ENCODE measurements around the gene JARID2. TPM values are rescaled to one million over a fixed set of nuclear protein-coding genes. Genes with fewer than 3 reads are reported as not detected.

Gene JARID2
- total RNA-seq, 1 donor from 2014 or later = 17.9 TPM

DNA sequence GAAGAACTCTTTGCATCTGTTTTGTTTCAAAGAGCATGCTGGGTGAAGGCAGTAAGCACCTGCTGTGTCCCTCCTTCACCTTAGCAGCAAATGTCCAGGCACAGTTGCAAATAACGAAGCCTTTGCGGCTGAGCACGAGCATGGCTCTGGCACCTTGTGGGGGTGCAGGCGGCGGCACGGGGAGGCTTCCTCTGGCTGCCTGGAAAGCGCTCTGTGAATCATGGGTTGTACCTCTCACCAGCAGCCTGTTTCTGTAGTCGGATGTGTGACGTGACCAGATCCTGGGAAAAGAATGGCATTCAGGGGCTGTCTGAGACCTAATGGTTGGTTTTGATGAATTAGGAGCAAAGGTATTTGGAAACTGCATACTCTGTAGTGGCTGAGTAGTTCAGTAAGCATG is 272.2 kb downstream of the JARID2 start:
- H3K9me3 ChIP-seq = no peaks in the 10 kb centered on the region
- TF ChIP-seq POLR2A (IDR thresholded peaks at IDR 0.05) (no peak), POLR2AphosphoS5 (IDR thresholded peaks at IDR 0.05; ENCODE audit: insufficient read depth in 1 of 2, low read depth in 1 of 2) (no peak), CTCF (IDR thresholded peaks at IDR 0.05) (no peak)
- H3K27ac ChIP-seq = no peak overlapping the region
- intact Hi-C loops (cut with DNase I) = no loop called here
- no peak for DNase-seq (ENCODE audit: extremely low spot score in 2 of 2)
- peaks cover 0 to 51% of the 10 kb centered on the region in 2 donors for H3K36me3 ChIP-seq
- H3K4me3 ChIP-seq = no peak overlapping the region
- H3K4me1 ChIP-seq = peaks cover 17% of the 10 kb centered on the region
- H3K27me3 ChIP-seq = no peaks in the 10 kb centered on the region

DNA sequence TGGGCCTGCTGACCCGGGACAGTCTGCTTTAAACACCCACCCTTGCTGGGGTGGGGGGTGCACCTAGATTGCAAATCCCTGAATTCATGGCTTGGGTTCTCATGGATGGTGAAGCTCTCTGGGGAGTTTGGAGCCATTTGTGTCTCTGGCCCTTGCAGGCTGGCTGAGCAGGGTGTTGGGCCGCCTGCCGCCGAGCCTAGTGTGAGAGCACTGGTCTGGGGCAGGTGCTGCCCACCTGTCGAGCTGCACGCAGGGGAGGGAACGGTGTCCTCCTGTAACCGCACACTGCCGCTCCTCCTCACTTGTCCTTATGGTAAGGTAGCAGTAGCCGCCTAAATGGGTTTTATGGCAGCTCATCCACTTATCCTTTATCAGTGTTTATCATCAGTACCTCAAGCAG is 273.0 kb downstream of the JARID2 start:
- Histone ChIP-seq H3K4me3 (no peak overlapping the region), H3K27ac (no peak overlapping the region), H3K27me3 (no peaks in the 10 kb centered on the region), H3K36me3 (peaks cover 0 to 50% of the 10 kb centered on the region in 2 donors), H3K9me3 (no peaks in the 10 kb centered on the region), H3K4me1 (peaks cover 17% of the 10 kb centered on the region)
- DNase-seq (ENCODE audit: extremely low spot score in 2 of 2) = no peak
- intact Hi-C loops (cut with DNase I) = no loop called here
- no peak for TF ChIP-seq CTCF (IDR thresholded peaks at IDR 0.05)
- TF ChIP-seq POLR2A (IDR thresholded peaks at IDR 0.05) = no peak
- no peak for TF ChIP-seq POLR2AphosphoS5 (IDR thresholded peaks at IDR 0.05; ENCODE audit: insufficient read depth in 1 of 2, low read depth in 1 of 2)

DNA sequence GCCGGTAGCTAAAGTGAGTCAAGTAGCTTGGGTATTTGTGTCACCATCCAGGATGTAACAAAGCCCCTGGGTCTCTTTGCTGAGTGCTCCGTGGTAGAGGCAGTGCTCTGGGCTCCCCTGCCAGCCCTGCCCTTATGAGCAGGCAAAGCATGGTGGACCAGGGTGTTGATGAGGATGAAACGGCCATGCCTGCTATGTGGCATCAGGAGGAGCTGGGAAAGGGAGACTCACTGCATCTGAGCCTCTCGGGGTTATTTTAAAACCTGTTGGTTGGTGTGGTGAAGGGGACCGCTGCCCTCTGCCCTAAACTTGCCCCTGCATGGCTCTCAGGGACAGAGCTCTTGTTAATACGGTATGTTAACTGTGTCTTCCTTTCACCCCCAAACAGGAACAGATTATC is 273.8 kb downstream of the JARID2 start:
- no peaks in the 10 kb centered on the region for H3K9me3 ChIP-seq
- no peak overlapping the region for H3K4me3 ChIP-seq
- H3K36me3 ChIP-seq = peaks cover 0 to 58% of the 10 kb centered on the region in 2 donors
- DNase-seq (ENCODE audit: extremely low spot score in 2 of 2) = no peak
- intact Hi-C loops (cut with DNase I) = no loop called here
- TF ChIP-seq POLR2A (IDR thresholded peaks at IDR 0.05) = no peak
- TF ChIP-seq POLR2AphosphoS5 (IDR thresholded peaks at IDR 0.05; ENCODE audit: insufficient read depth in 1 of 2, low read depth in 1 of 2) = no peak
- no peak for TF ChIP-seq CTCF (IDR thresholded peaks at IDR 0.05)
- peaks cover 17% of the 10 kb centered on the region for H3K4me1 ChIP-seq
- no peak overlapping the region for H3K27ac ChIP-seq
- H3K27me3 ChIP-seq = no peaks in the 10 kb centered on the region

DNA sequence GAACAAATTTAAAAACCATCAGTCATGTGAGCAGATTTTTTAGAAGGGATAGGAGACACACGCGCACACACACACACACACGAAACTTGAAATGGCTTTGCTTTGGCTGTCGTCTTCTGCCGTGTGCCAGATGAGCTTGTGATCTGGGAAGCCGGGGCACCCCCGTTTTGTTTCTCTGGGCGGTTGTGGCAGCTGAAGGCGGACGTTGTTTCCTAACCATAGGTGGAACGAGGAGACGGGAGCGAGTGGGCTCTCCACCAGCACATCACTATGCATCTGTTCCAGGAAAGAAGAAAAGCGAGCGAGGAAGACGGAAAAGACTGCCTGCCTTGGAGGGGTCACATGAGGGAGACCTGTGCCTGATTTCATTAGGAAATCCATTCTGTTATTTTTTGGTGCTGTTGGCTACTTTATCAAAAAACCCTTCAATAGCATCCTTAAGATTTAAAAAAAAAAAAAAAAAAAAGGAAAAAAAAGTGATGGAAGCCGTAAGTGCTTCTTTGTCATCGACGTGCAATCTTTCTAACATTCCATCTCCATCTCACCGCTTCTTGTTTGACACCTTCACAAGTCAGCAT is 274.8 kb downstream of the JARID2 start:
- Histone ChIP-seq H3K4me3 (no peak overlapping the region), H3K9me3 (no peaks in the 10 kb centered on the region), H3K27me3 (no peaks in the 10 kb centered on the region), H3K4me1 (peaks cover 17% of the 10 kb centered on the region), H3K27ac (no peak overlapping the region), H3K36me3 (peaks cover 0 to 59% of the 10 kb centered on the region in 2 donors)
- no peak for TF ChIP-seq POLR2AphosphoS5 (IDR thresholded peaks at IDR 0.05; ENCODE audit: insufficient read depth in 1 of 2, low read depth in 1 of 2)
- TF ChIP-seq POLR2A (IDR thresholded peaks at IDR 0.05) = no peak
- no peak for TF ChIP-seq CTCF (IDR thresholded peaks at IDR 0.05)
- intact Hi-C loops (cut with DNase I) = no loop called here
- no peak for DNase-seq (ENCODE audit: extremely low spot score in 2 of 2)

GRCh38 chr6:15521582-15521981 is 275.7 kb downstream of the JARID2 start:
- intact Hi-C loops (cut with DNase I) = no loop called here
- DNase-seq (ENCODE audit: extremely low spot score in 2 of 2) = no peak
- peaks cover 0 to 52% of the 10 kb centered on the region in 2 donors for H3K36me3 ChIP-seq
- peaks cover 17% of the 10 kb centered on the region for H3K4me1 ChIP-seq
- H3K4me3 ChIP-seq = no peak overlapping the region
- TF ChIP-seq POLR2A (IDR thresholded peaks at IDR 0.05) (no peak), CTCF (IDR thresholded peaks at IDR 0.05) (no peak), POLR2AphosphoS5 (IDR thresholded peaks at IDR 0.05; ENCODE audit: insufficient read depth in 1 of 2, low read depth in 1 of 2) (no peak)
- no peak overlapping the region for H3K27ac ChIP-seq
- H3K27me3 ChIP-seq = no peaks in the 10 kb centered on the region
- no peaks in the 10 kb centered on the region for H3K9me3 ChIP-seq
